Transverse colon (tissue), 4 donors: ENCODE data around the gene HSPB8. TPM values are rescaled to one million over a fixed set of nuclear protein-coding genes. Genes with fewer than 3 reads are reported as not detected.

Source experiments
- DNase-seq: peaks from one replicate; pipeline ENCODE4 v3.0.0-alpha.2; 2019
- H3K27ac ChIP-seq, 4 donors: fragments of 200-600 bp; sonication (generic); 2 replicates each; pipeline ENCODE4 v1.5.1; 2016 to 2018; ENCODE audit warnings: inconsistent platforms in 4 of 4
- H3K27me3 ChIP-seq: fragments of 200-600 bp; sonication (generic); 2 replicates; pipeline ENCODE4 v1.5.1; 2017; ENCODE audit warnings: inconsistent platforms
- H3K36me3 ChIP-seq, 4 donors: fragments of 200-600 bp; sonication (generic); 2 replicates each; pipeline ENCODE4 v1.5.1; 2017 to 2019; ENCODE audit warnings: inconsistent platforms in 4 of 4
- H3K4me1 ChIP-seq, 4 donors: fragments of 200-600 bp; sonication (generic); 2 replicates each; pipeline ENCODE4 v1.5.1; 2017 to 2020; ENCODE audit warnings: inconsistent platforms in 4 of 4
- H3K4me3 ChIP-seq, 4 donors: fragments of 200-600 bp; sonication (generic); 1 replicate in 1 of 4; 2 replicates in 3 of 4; pipeline versions ENCODE4 v1.5.1 to v1.6.1; 2017 to 2019; ENCODE audit warnings: inconsistent platforms in 4 of 4
- H3K9me3 ChIP-seq, 2 donors: fragments of 200-600 bp; sonication (generic); 2 replicates each; pipeline ENCODE4 v1.5.1; 2017 to 2019; ENCODE audit warnings: inconsistent platforms in 2 of 2
- CTCF ChIP-seq, 5 experiments: fragments of 200-600 bp in 3 of 5; fragments of 450-650 bp in 2 of 5; sonication (generic) in 3 of 5; IDR thresholded peaks; 1 replicate in 2 of 5; 2 replicates in 3 of 5; pipeline ENCODE4 v1.5.1; 2016 to 2017; ENCODE audit warnings: antibody characterized with exemption in 5 of 5, inconsistent platforms in 3 of 5, mild to moderate bottlenecking in 2 of 5, moderate library complexity in 1 of 5
- EP300 ChIP-seq: sonication (generic); formaldehyde crosslinking; IDR thresholded peaks from one replicate; pipeline ENCODE4 v1.6.1; 2017; ENCODE audit warnings: antibody characterized with exemption, low read depth
- POLR2A ChIP-seq: fragments of 450-650 bp; IDR thresholded peaks from one replicate; pipeline ENCODE4 v1.6.1; 2016; ENCODE audit warnings: antibody characterized with exemption, mild to moderate bottlenecking, moderate library complexity
- POLR2AphosphoS5 ChIP-seq, 3 donors: sonication (generic); formaldehyde crosslinking; IDR thresholded peaks; one replicate each; pipeline ENCODE4 v1.6.1; 2016; ENCODE audit warnings: antibody characterized with exemption in 3 of 3
- WGBS, 2 donors: methylation state at CpG; one replicate each; pipeline ENCODE4 v1.1.5; 2018; ENCODE audit warnings: low coverage in 1 of 2; 5-methylcytosine and 5-hydroxymethylcytosine counted together
- in situ Hi-C, 4 donors: fragments of 200-750 bp; cut with MboI; loops; one replicate each; pipeline versions ENCODE4 v1.15.0 to v1.15.1; 2017; ENCODE audit warnings: low sequenced_read_pairs in 3 of 4, low pct_ligation_motif_present in 1 of 4, low pct_unique_long_range_greater_than_20kb in 1 of 4
- intact Hi-C: fragments of 100-400 bp; cut with DNase I; formaldehyde crosslinking; loops from one replicate; pipeline ENCODE4 v1.15.1; 2023; ENCODE audit warnings: low total_unique reads
- total RNA-seq, 4 donors: library from RNA; depleted of rRNA; stranded (reverse); fragments of >200 nt; gene quantifications; one replicate each; pipeline ENCODE4 v1.1.0, GENCODE V29; 2016

Gene HSPB8
- total RNA-seq, 4 donors from 2014 or later, result 42.7 to 59.8 (median 51.9) TPM

GRCh38 chr12:119159844-119160243 lies 18.9 kb upstream of the HSPB8 start:
- H3K9me3 ChIP-seq, result no peaks in the 10 kb centered on the region
- no peaks in the 10 kb centered on the region for H3K36me3 ChIP-seq
- no peak overlapping the region for H3K27ac ChIP-seq
- no peaks in the 10 kb centered on the region for H3K4me1 ChIP-seq
- intact Hi-C loops, result no loop called here
- DNase-seq, result no peak
- no peaks in the 10 kb centered on the region for H3K27me3 ChIP-seq
- TF ChIP-seq POLR2A (no peak), EP300 (no peak), CTCF (IDR thresholded peaks at IDR 0.05) (no peak), POLR2AphosphoS5 (IDR thresholded peaks at IDR 0.05) (no peak)
- H3K4me3 ChIP-seq, result no peak overlapping the region
- in situ Hi-C loops, result no loop called here
- 75 to 84% methylated on average over 1 to 2 of the region's 2 CpGs for WGBS, 2 donors

GRCh38 chr12:119167902-119168301 lies 10.8 kb upstream of the HSPB8 start:
- Histone ChIP-seq H3K36me3 (no peaks in the 10 kb centered on the region), H3K27me3 (no peaks in the 10 kb centered on the region), H3K9me3 (no peaks in the 10 kb centered on the region), H3K4me1 (no peaks in the 10 kb centered on the region), H3K4me3 (no peak overlapping the region), H3K27ac (no peak overlapping the region)
- WGBS, 2 donors, result 61 to 68% methylated on average over 3 of the region's 3 CpGs
- no peak for DNase-seq
- in situ Hi-C loops (no loop called here), intact Hi-C loops (no loop called here)
- TF ChIP-seq POLR2A (no peak), EP300 (no peak), CTCF (IDR thresholded peaks at IDR 0.05) (no peak), POLR2AphosphoS5 (IDR thresholded peaks at IDR 0.05) (no peak)

DNA sequence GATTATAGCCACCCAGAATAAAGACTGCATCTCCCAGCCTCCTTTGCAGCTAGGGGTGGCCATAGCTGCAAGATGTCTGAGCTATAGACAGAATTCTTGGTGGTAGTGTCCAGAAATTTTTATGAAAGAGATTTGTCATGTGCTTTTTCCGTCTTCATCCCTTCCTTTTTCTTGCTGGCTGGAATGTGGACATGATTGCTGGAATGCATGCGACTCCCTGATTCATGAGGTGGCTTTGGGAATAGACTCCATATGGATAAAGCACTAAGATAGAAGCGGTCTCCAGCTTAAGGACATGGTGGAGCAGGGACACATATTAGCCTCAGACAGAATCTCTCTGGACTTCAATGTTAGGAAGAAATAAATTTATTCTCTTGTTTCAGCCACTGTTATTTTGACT lies 10.0 kb upstream of the HSPB8 start:
- in situ Hi-C loops (no loop called here), intact Hi-C loops (no loop called here)
- DNase-seq, result no peak
- TF ChIP-seq EP300, result no peak
- TF ChIP-seq POLR2AphosphoS5 (IDR thresholded peaks at IDR 0.05), result no peak
- TF ChIP-seq POLR2A, result no peak
- TF ChIP-seq CTCF (IDR thresholded peaks at IDR 0.05), result no peak
- no peak overlapping the region for H3K27ac ChIP-seq
- H3K4me1 ChIP-seq, result no peaks in the 10 kb centered on the region
- no peaks in the 10 kb centered on the region for H3K36me3 ChIP-seq
- H3K4me3 ChIP-seq, result no peak overlapping the region
- 76 to 86% methylated on average over 3 of the region's 3 CpGs for WGBS, 2 donors
- no peaks in the 10 kb centered on the region for H3K9me3 ChIP-seq
- no peaks in the 10 kb centered on the region for H3K27me3 ChIP-seq

- H3K36me3 ChIP-seq, result no peaks in the 10 kb centered on the region
- H3K27me3 ChIP-seq, result no peaks in the 10 kb centered on the region
- H3K4me3 ChIP-seq, result no peak overlapping the region
- no peak for DNase-seq
- intact Hi-C loops (no loop called here), in situ Hi-C loops (no loop called here)
- WGBS, 2 donors, result 30 to 60% methylated on average over 1 to 2 of the region's 2 CpGs
- no peak for TF ChIP-seq POLR2A
- no peak for TF ChIP-seq POLR2AphosphoS5 (IDR thresholded peaks at IDR 0.05)
- no peak for TF ChIP-seq EP300
- no peak for TF ChIP-seq CTCF (IDR thresholded peaks at IDR 0.05)
- H3K9me3 ChIP-seq, result no peaks in the 10 kb centered on the region
- H3K27ac ChIP-seq, result no peak overlapping the region
- no peaks in the 10 kb centered on the region for H3K4me1 ChIP-seq
These were observed 9.6 kb upstream of the HSPB8 start for GRCh38 chr12:119169150-119169549.
